GM19099 (cell line): ENCODE data around the gene ANKRD44.

Experiments used
- POLR2A ChIP-seq: IDR thresholded peaks from 3 replicates; pipeline ENCODE4 v1.6.1; 2011; ENCODE audit warnings: low read depth; ENCODE audit not compliant: insufficient read length; ENCODE audit errors: extremely low read depth

ANKRD44 gene

DNA sequence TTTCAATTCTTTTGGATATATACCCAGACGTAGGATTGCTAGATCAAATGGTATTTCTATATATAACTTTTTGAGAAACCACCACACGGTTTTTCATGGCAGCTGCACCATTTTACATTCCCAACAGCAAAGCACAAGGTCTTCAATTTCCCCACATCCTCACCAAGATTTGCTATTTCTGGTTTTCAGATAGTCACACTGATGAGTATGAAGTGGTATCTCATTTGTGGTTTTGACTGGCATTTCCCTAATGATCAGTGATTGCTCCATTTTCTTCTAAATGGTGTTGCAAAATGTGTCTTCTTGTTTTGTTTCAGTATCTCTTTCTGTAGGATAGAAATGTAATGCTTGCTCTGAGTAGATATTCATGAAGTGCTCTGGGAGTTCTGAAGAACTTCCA lies 52.0 kb downstream of the ANKRD44 start:
- TF ChIP-seq POLR2A: no peak

DNA sequence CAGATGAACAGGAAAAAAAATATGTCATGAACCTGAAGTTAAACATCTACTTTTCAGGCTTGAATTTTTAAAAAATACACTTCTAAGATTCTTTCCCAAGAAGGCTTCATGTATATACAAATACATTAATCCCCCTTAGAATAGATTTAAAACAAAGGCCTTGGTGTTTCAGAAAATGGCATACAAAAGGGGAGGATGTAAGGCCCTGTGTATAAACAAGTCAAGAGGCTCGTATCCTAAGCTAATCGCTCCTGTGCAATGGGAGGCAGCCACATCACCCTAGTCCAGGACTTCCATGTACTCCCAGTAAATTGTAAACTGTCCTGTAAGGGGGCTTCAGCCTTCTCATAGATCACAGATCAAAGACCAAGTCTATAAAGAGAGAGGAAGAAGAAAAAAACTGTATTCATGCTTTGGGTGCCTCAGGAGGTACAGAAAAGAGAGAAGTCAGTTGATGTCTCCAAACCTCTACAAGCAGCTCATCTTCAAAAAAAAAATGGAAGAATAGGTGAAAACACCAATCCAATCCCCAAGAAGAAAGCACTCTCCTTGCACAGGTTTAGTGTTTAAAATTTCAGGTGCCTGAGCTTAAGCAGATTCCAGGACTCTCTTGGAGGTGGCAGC lies 53.9 kb downstream of the ANKRD44 start:
- peak; percentile 12 for TF ChIP-seq POLR2A

DNA sequence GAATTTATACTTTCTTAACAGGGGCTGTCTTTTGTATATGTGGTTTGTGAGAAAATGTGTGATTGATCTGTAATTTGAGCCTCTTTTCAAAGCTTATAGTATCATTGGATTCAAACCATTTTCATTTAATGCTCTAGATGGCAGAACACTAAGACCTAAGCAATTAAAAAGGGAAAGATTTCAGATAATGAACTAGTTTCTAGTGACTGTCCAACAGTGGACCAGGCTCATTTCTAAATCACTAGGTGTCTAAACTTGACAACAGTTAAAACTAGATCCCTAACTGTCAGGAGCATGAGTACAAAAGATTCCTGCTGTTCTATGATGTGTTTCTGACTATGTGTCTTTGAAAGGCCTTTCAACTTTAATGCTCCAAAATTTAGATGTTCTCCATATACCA lies 54.6 kb downstream of the ANKRD44 start:
- no peak for TF ChIP-seq POLR2A

DNA sequence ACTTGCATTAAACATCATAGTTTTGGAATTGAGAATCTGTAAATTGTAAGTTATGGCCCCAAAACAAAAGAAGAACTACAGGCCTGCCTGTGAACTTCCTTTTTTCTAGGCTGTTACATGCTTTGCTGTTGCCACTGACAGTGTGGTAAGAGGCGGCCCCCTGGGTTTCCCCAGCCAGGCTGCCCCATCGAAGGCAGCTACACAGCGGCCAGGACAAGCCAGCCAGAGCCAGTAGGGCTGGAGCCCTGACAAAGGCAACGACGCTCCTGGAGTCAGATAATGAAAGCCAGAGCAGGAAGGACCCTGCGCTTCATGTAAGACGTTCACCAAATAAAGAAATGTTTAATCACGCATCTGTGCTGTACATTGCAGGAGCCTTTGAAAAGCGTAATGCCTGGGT lies 55.0 kb downstream of the ANKRD44 start:
- TF ChIP-seq POLR2A: peak; percentile 96

DNA sequence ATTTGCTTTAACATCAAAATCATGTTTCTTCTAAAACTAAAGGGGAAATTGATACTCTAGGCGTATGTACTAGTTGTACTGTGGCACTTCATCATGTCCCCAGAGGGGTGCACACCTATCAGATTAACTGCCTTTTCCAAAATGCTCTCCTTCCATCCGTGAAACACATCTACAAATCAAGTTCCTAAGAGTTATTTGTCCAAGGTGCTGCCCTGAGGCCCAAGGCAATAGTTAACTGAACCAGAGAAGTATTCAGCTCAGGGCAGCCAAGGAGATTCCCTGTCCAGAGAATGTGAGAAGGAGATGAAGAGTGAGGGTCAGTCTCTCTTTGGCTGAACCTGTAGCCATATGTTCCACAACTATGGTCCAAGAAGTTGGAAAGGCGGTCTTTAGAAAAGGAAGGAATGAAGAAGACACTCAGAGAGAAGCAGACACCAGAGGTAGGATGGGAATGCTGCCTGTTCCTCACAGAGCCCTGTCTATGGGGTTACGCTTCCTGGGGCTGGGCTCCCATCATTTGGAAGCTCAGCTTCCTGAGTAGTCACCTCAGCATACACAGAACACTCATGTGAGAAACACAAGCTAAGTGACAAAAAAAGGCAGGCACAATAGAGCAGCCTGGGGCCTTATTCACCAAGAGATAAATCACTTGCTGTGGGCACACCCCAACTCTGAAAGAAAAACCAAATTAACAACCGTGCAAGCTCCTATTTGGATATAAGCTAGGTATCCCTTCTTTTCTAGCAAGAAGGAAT lies 55.6 kb downstream of the ANKRD44 start:
- no peak for TF ChIP-seq POLR2A

DNA sequence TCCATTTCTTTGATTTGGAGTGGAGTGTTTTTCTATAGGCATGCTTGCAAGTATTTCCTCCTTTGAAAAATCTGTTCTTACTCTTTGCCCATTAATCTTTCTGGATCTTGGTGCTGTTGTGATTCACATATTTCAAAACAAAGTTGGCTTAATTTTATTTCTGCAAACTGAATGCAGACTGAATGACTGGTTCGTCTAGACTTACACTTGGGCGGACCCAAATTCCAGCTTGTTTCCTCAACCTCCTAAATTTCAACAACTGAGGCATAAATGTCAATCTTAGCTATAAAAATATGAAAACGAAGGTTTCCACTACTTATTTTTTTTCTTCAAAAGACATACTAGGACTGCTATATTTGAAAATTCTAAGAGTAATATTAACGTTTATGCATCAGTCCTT lies 59.0 kb downstream of the ANKRD44 start:
- TF ChIP-seq POLR2A: no peak

DNA sequence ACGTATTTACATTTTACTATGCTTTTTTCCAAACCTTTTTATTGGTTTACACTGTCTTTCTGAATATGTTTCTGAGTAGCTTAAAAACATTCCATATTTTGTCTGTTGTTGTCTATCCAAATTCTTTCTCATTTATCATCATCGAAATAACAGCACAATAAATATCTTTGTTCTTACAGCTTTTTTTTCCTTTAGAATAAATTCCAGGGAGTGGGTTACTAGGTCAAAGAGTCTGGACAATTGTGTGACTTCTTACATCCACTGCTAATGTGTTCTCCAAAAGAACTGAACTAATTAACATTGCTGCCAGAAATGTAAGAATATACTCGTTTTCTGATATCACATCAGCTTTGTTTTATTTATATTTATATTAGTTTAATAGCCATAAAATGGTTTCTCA lies 59.4 kb downstream of the ANKRD44 start:
- TF ChIP-seq POLR2A: no peak

DNA sequence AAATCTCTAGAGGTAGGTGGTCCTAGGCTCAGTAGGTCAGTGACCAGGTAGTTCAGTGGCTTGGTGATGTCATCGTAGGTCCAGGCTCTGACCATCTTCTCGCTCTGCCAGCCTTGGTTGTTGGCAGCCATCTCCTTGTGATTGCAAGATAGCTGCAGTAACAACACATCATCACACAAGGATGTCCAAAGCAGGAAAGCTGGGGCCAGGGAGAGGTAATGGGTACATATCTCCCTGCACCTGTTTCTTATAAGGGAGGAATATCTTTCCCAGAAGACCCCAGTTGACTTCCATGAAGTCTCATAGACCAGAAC lies 60.5 kb downstream of the ANKRD44 start:
- no peak for TF ChIP-seq POLR2A

DNA sequence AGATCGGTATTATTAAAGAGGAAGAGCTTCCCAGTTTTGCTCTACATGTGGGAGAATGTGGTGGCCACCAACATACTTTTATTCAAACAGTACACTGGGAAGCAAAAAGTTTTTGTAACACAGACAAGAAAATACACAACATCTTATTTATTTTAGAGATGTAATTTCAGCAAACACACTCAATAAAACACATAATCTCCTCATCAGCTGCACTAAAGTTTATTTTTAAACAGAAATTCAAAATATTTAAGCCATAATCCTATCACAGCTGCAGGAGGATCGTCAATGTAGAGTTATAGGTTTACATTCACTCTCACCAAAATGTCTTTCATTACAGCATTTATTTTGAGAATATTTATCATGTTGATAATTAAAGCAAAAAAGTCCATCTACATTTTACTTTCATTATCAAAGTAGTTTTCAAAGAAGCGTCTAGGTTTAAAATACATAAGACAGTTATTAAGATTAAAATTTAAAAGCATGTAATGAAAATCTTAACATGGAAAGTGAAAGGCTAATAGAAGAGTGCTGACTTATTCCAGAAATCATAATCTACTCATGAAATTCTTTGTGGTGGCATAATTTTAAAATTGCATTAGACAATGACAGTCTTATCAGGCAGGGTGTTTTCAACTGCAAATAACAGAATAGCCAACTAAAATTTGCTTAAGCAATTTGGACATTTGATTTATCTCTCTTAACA lies 61.0 kb downstream of the ANKRD44 start:
- TF ChIP-seq POLR2A: no peak

DNA sequence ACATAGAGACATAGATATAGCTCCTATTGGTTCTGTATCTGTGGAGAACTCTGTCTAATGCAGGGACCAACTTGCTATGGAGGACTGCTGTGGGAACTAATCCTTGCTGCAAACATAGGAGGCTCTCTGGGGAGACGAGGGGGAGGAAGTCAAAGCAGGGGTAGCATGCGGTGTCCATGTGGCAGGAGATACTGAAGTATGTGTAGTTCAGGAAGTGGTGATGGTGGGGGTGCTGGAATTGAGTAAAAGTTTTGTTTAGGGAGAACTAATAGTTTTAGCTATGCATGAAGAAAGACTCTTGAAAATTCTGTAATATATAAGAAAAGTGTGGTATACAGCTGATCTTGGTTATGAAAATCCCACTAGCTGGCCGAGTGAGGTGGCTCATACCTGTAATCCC lies 62.0 kb downstream of the ANKRD44 start:
- no peak for TF ChIP-seq POLR2A

DNA sequence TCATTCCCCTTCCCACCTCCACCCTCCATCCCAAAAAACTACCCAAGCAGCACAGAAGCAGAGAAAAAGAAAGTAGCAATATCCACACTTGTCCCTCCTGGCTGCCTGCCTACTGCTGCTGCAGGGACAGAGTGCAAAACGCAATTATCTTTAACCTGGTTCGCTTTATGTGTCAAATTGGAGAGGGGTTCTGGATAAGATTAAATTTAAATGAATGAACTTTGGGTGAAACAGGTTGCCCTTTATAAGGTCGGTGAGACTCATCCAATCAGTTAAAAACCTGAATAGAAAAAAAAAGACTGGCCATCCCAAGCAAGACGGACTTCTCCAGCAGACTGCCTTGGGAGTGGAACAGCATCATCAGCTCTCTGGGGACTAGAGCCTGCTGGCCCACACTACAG lies 62.6 kb downstream of the ANKRD44 start:
- TF ChIP-seq POLR2A: no peak

DNA sequence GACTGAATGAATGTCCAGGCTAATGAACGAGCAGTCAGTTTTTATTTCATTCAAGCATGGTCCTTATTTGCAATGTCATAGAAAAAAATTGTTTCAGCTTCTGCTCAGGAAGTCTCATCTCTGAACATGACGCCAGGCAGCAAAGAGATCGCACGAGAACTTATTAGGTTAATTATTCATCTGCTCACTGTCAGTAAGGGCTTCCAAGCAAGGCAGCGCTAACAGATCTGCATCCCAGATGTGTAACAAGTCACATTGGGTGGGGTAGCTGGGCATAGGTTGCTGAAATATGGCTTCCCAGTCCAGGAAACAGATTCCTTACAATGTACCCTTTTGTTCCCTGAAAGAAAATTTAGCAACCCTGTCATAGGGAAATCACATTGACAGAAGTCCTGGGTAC lies 63.5 kb downstream of the ANKRD44 start:
- TF ChIP-seq POLR2A: no peak

DNA sequence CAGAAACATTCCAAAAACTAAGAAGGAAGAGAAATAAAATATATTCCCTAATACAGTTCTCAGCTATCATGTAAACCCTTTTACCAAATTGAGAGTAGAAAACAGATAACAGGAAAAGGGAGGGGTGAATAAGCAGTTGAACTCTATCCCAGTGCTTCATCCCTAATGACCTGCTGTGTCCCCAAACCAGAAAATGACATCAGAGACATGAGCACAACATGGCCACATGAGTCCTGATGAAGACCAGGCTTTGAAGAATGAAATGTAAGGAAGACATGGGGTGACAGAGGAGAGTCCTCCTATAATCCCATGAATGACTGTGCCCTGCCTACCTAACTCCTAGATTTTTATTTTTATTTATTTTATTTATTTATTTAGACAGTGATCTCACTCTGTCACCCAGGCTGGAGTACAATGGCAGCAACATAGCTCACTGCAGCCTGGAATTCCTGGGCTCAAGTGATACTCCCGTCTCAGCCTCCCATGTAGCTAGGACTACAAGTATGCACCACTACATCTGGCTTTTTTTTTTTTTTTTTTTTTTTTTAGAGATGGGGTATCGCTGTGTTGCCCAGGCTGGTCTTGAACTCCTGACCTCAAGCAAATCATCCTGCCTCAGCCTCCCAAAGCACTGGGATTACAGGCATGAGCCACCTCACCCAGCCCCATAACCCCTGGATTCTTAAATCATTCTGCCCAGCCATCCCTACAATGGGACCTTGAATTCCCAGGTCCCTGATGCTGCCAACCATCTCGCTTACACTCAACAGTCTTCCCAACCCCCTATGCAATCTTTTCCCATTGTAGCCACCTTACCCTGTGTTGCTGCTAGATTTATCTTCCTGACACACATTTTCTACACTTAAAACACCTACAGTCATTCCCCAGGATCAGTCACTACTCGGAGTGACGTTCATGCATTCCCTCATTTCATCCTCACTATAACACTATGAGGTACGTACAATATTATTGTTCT lies 64.5 kb downstream of the ANKRD44 start:
- TF ChIP-seq POLR2A: no peak

DNA sequence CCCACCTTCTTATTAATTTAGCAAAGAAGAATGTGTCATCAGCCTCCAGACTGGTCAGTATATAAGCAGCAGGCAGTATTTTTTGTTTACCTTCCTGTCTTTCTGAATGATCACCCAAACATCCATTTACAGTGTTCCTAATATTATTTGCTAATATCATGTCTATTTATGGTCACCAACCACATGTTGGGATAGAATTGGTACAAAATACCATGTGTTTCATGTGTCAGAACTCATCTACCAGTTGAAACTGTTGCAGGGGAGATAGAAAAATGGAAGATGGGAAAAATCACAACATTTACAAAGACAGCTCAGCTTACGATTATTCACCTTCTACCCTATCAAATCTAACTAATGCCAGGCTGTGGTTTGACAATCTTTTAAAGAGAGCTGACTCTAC lies 66.2 kb downstream of the ANKRD44 start:
- no peak for TF ChIP-seq POLR2A

DNA sequence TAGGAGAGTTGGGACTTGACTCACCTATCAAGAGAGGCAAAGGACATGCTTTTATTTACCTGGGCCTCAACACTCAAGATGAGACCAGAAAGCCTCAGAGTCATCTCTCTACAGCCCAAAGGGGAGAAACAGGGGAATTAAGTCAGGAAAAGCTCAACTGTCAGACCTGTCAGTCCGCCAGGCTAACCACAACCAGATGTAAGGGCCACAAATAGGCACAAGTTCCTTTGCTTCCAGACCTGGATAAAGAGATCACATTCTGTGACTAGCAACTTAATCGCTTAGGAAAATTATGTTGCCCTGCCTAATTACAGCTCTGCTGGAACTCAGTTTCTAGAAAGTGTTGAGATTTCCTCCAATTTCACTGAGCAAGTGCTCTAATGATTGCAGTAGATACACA lies 67.9 kb downstream of the ANKRD44 start:
- no peak for TF ChIP-seq POLR2A

DNA sequence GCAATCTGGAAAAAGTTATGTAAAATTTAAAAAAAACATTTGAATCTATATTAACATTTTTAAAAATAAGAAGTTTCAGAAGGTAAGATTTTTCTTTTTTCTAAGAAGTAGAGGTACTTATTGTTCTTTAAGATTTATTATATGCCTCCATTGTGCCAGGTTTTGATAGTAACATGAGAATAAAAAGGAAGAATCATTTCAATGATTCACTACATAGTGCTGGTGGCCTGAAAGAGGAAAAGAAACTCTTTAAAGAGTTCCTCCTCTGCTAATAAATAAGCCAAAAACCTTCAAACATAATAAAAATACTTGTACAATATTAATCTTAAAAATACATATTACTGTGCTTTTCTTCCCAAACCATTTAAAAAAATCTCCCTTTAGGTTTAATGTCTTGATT lies 69.0 kb downstream of the ANKRD44 start:
- no peak for TF ChIP-seq POLR2A

DNA sequence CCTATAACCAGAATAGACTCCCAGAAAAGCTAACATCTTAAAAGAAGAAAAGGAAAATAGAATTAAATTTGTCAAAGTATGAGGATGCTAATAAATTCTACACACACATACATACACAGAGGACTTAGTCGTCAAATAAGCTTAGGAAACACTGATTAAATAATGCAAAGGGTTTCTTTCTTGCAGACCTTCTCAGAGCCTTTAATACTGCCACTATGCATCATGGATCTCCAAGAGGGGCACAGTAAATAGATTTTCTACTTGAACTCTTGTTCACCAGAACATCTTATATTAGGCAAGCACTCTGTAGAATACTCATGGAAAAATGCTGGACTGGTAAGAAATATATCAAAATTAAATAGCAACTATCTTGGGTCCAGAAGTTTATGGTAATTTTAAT lies 69.4 kb downstream of the ANKRD44 start:
- no peak for TF ChIP-seq POLR2A
